ENCODE data around the gene LSR. TPM values are rescaled to one million over a fixed set of nuclear protein-coding genes. Genes with fewer than 3 reads are reported as not detected.

Gene LSR
- total RNA-seq, 1 donor: 0.54 TPM

DNA sequence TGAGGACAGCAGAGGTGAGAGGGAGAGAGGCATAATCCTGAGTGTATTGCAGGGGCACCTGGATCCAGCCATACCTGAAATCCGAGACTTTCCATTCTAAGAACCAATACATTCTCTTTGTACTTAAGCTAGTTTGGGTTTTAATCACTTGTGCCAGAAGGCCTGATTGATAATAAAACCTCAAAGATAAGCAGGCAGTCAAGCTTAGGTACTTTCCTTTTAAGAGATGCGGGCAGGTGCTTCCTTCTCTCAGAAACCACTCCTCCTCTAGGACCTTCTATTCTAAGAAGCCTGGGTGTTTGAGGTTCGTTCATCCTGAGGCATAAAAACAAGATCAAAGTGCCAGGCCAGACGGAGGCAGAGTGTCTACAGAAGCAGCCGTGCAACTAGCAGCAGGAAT is 42.4 kb upstream of the LSR start:
- TF ChIP-seq, protein P1, sequence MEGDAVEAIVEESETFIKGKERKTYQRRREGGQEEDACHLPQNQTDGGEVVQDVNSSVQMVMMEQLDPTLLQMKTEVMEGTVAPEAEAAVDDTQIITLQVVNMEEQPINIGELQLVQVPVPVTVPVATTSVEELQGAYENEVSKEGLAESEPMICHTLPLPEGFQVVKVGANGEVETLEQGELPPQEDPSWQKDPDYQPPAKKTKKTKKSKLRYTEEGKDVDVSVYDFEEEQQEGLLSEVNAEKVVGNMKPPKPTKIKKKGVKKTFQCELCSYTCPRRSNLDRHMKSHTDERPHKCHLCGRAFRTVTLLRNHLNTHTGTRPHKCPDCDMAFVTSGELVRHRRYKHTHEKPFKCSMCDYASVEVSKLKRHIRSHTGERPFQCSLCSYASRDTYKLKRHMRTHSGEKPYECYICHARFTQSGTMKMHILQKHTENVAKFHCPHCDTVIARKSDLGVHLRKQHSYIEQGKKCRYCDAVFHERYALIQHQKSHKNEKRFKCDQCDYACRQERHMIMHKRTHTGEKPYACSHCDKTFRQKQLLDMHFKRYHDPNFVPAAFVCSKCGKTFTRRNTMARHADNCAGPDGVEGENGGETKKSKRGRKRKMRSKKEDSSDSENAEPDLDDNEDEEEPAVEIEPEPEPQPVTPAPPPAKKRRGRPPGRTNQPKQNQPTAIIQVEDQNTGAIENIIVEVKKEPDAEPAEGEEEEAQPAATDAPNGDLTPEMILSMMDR (IDR thresholded peaks at IDR 0.05; ENCODE audit: insufficient read depth, low read length): no peak
- H3K4me3 ChIP-seq (ENCODE audit: low read depth, low read length): no peak overlapping the region
- DNase-seq (ENCODE audit: low read depth): no peak

DNA sequence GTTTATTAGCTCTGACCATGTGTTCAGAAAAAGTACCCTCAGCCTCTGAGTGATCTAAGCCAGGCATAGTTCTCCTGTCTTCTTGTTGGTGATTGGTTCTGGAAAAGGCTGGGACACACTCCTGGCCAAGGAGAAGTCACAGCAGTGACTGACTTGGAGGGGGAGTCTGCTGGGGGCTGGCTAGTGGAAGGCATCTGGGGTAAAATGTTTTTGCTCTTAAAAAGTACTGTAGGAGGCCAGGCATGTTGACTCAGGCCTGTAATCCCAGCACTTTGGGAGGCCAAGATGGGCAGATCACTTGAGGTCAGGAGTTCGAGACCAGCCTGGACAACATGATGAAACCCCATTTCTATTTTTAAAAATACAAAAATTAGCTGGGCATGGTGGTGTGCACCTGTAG is 41.9 kb upstream of the LSR start:
- no peak overlapping the region for H3K4me3 ChIP-seq (ENCODE audit: low read depth, low read length)
- DNase-seq (ENCODE audit: low read depth): no peak
- TF ChIP-seq, protein P1 (IDR thresholded peaks at IDR 0.05; ENCODE audit: insufficient read depth, low read length): no peak

DNA sequence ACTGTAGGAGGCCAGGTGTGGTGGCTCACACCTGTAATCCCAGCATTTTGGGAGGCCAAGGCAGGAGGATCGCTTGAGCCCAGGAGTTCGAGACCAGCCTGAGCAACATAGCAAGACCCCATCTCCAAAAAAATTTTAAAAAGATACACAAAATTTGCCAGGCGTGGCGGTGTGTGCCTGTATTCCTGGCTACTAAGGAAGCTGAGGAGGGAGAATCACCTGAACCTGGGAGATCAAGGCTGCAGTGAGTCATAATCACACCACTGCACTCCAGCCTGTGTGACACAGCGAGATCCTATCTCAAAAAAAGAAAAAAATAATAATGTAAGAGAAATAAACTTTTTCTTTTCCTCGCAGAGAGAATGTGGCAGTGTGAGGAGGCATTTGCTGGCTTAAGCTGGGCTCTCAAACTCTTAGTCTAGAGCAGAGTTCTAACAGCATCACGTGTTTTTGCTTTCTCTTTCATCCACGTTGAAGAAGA is 41.4 kb upstream of the LSR start:
- no peak for DNase-seq (ENCODE audit: low read depth)
- H3K4me3 ChIP-seq (ENCODE audit: low read depth, low read length): no peak overlapping the region
- TF ChIP-seq, protein P1 (IDR thresholded peaks at IDR 0.05; ENCODE audit: insufficient read depth, low read length): no peak

DNA sequence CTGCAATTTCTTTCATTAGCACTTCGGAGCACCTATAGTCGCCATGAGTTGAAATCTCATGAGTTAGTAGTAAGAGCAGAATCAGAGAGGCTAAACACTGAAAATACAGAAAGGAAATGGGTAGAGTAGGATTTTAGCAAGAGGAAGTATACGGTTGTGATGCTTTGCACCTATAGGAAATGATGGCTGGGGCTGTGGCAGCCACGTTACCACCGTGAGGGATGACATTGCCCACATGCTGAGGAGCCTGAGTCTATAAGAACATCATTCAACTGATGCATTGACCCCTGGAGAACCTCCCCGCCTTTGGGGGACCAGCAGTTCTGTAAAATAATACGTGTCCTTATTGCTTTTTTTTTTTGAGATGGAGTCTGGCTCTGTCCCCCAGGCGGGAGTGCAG is 40.7 kb upstream of the LSR start:
- TF ChIP-seq, protein P1 (IDR thresholded peaks at IDR 0.05; ENCODE audit: insufficient read depth, low read length): no peak
- H3K4me3 ChIP-seq (ENCODE audit: low read depth, low read length): no peak overlapping the region

DNA sequence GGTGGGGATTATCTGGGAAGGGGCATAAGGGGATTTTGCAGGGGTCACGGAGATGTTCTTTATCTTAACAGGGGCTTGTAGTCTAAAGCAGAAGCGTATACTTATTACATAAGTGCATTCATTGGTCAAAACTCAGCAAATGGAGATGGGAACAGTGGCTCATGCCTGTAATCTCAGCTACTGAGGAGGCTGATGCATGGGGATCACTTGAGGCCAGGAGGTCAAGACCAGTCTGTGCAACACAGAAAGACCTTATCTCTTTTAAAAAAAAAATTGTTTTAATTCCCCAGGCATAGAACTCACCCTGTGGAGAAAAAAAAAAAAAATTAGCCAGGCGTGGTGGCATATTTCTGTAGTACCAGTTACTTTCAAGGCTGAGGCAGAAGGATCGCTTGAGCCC is 39.2 kb upstream of the LSR start:
- no peak overlapping the region for H3K4me3 ChIP-seq (ENCODE audit: low read depth, low read length)
- TF ChIP-seq, protein P1 (IDR thresholded peaks at IDR 0.05; ENCODE audit: insufficient read depth, low read length): no peak
- DNase-seq (ENCODE audit: low read depth): no peak

More for the DNA sequence above, 40.7 kb upstream of the LSR start:
- no peak for DNase-seq (ENCODE audit: low read depth)

DNA sequence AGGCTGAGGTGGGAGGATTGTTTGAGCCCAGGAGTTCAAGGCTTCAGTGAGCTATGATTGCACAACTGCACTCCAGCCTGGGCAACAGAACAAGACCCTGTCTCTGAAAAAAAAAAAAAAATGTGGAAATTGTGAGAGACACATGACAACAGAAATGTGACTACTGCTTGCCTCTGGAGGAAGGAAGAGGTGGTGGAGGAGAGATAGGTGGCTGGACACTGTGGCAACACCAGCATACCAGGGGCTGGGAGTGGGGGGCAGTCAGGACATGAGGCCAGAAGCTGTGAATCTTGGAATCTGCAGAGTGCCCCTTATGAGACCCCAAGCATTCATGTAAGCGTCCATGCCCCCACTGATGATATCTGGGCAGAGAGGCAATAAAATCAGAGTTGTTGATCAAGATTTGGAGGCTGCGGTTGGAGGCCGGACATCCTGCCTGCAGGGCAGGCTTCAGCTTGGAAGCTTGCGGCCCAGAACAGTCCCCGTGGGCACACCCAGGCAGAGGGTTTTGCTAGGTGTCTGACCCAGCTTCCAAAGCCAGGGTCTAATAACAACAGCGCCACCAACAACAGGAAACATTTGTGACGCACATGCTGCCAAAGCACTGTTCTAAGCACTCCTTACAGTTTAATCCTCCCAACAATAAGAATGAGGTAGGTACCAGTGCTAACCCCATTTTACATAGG is 37.1 kb upstream of the LSR start:
- no peak for DNase-seq (ENCODE audit: low read depth)
- TF ChIP-seq, protein P1 (IDR thresholded peaks at IDR 0.05; ENCODE audit: insufficient read depth, low read length): no peak
- no peak overlapping the region for H3K4me3 ChIP-seq (ENCODE audit: low read depth, low read length)

DNA sequence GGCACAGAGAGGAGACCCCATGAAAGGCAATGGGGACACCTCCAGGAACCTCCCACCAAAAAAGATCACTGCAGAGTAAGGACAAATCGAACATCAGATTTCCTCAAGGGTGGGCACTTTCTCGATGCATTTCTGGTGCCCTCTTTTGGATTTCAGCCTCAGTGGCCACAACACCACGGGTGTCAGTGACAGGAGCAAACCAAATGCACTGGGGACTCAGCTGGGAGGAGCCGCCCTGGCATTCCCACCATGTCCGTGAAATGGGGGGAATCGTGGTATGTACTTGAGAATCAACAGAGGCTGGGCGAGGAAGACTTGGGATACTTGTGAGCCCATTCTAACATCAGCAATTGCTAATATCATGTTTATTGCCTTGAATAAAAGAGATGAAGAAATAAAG is 36.6 kb upstream of the LSR start:
- TF ChIP-seq, protein P1 (IDR thresholded peaks at IDR 0.05; ENCODE audit: insufficient read depth, low read length): no peak
- no peak overlapping the region for H3K4me3 ChIP-seq (ENCODE audit: low read depth, low read length)
- no peak for DNase-seq (ENCODE audit: low read depth)
